Caco-2 (cell line): Measurements from ENCODE around the gene BCO2. TPM values are rescaled to one million over a fixed set of nuclear protein-coding genes. Genes with fewer than 3 reads are reported as not detected.

Experiments used
- BruUV-seq: library from RNA; stranded (reverse); fragments of 400-500 nt; replicated peaks from 2 replicates; lab custom pipeline; 2021; lab: Mats Ljungman, UMichigan
- CTCF ChIA-PET: fragments of 300-600 bp; sonication (Branson Sonifier 250); formaldehyde crosslinking; loops from one replicate; lab custom pipeline; 2022; ENCODE audit warnings: antibody characterized with exemption; lab: Charles Lee
- POLR2A ChIA-PET: fragments of 300-600 bp; sonication (Branson Sonifier 250); formaldehyde crosslinking; loops from one replicate; lab custom pipeline; 2022; ENCODE audit warnings: antibody characterized with exemption; lab: Charles Lee
- DNase-seq, 2 experiments: peaks; one replicate each; pipeline versions ENCODE4 v3.0.0 to v3.0.0-alpha.2; 2020 to 2022
- H3K27me3 ChIP-seq: replicated peaks from 2 replicates; pipeline ENCODE4 v1.6.0; 2011; ENCODE audit warnings: low read length; ENCODE audit not compliant: control insufficient read depth, insufficient read depth
- H3K36me3 ChIP-seq: 2 replicates; pipeline ENCODE4 v1.5.1; 2011; ENCODE audit warnings: low read length; ENCODE audit not compliant: control insufficient read depth, insufficient read depth
- H3K4me1 ChIP-seq: fragments of 250-450 bp; sonication (Bioruptor Pico); 2 replicates; pipeline ENCODE4 v1.5.1; 2020; ENCODE audit warnings: mild to moderate bottlenecking
- H3K4me3 ChIP-seq: 2 replicates; pipeline ENCODE4 v1.5.1; 2011; ENCODE audit warnings: low read depth, mild to moderate bottlenecking, control low read depth, low read length
- H3K9me3 ChIP-seq: fragments of 250-450 bp; sonication (Bioruptor Pico); 2 replicates; pipeline ENCODE4 v1.5.1; 2020; ENCODE audit warnings: mild to moderate bottlenecking, moderate library complexity
- H3K27ac Mint-ChIP-seq: one replicate; pipeline ENCODE4 v1.8.0; 2022; ENCODE audit warnings: mixed read lengths; ENCODE audit not compliant: unreplicated experiment
- H3K27me3 Mint-ChIP-seq: one replicate; pipeline ENCODE4 v1.8.0; 2022; ENCODE audit warnings: mixed read lengths; ENCODE audit not compliant: insufficient read depth, unreplicated experiment
- H3K36me3 Mint-ChIP-seq: one replicate; pipeline ENCODE4 v1.8.0; 2022; ENCODE audit warnings: mild to moderate bottlenecking, mixed read lengths; ENCODE audit not compliant: insufficient read depth, unreplicated experiment
- H3K4me1 Mint-ChIP-seq: one replicate; pipeline ENCODE4 v1.8.0; 2022; ENCODE audit warnings: low read depth, mixed read lengths; ENCODE audit not compliant: unreplicated experiment
- H3K4me3 Mint-ChIP-seq: one replicate; pipeline ENCODE4 v1.8.0; 2022; ENCODE audit warnings: mild to moderate bottlenecking, moderate library complexity, mixed read lengths; ENCODE audit not compliant: unreplicated experiment
- H3K9me3 Mint-ChIP-seq: one replicate; pipeline ENCODE4 v1.8.0; 2022; ENCODE audit warnings: mixed read lengths; ENCODE audit not compliant: unreplicated experiment
- intact Hi-C: fragments of 100-400 bp; cut with micrococcal nuclease; formaldehyde crosslinking; loops from one replicate; pipeline ENCODE4 v1.10.0; 2022; ENCODE audit not compliant: unreplicated experiment
- total RNA-seq: library from RNA; stranded (reverse); gene quantifications from 2 replicates; pipeline ENCODE4 v1.2.3, GENCODE V29; 2022
- TF ChIP-seq, protein P1 (sequence below), 2 experiments: fragments of 200-600 bp in 1 of 2; IDR thresholded peaks; 1 replicate in 1 of 2; 2 replicates in 1 of 2; pipeline versions ENCODE4 v1.5.1 to v1.8.0; 2011 to 2022; ENCODE audit warnings: antibody characterized with exemption in 1 of 2, control low read depth in 1 of 2, inconsistent platforms in 1 of 2, low read depth in 1 of 2, low read length in 1 of 2, mild to moderate bottlenecking in 1 of 2, moderate library complexity in 1 of 2; ENCODE audit not compliant: insufficient read depth in 1 of 2, severe bottlenecking in 1 of 2, unreplicated experiment in 1 of 2

BCO2 gene
- total RNA-seq, 1 experiment from 2014 or later: 2.2 TPM

DNA sequence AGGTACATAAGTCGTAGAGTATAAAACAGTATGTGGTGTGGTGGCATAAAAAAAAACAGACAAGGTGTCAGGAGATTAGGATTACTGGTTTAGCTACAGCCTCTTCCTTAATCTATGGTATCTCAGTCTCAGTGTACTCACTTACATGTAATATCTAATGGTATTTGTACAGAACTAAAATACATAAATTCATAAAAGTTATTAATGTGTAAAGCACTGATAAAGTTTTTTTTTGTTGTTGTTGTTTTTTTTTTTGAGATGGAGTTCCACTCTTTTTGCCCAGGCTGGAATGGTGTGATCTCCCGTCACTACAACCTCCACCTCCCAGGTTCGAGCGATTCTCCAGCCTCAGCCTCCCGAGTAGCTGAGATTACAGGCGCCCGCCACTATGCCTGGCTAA, 53.8 kb downstream of the BCO2 start:
- H3K9me3 Mint-ChIP-seq: no peaks in the 10 kb centered on the region
- peaks cover 16% of the 10 kb centered on the region for H3K4me1 Mint-ChIP-seq
- TF ChIP-seq, protein P1, sequence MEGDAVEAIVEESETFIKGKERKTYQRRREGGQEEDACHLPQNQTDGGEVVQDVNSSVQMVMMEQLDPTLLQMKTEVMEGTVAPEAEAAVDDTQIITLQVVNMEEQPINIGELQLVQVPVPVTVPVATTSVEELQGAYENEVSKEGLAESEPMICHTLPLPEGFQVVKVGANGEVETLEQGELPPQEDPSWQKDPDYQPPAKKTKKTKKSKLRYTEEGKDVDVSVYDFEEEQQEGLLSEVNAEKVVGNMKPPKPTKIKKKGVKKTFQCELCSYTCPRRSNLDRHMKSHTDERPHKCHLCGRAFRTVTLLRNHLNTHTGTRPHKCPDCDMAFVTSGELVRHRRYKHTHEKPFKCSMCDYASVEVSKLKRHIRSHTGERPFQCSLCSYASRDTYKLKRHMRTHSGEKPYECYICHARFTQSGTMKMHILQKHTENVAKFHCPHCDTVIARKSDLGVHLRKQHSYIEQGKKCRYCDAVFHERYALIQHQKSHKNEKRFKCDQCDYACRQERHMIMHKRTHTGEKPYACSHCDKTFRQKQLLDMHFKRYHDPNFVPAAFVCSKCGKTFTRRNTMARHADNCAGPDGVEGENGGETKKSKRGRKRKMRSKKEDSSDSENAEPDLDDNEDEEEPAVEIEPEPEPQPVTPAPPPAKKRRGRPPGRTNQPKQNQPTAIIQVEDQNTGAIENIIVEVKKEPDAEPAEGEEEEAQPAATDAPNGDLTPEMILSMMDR (IDR thresholded peaks at IDR 0.05; ENCODE audit: insufficient read depth in 1 of 2, low read depth in 1 of 2, low read length in 1 of 2, severe bottlenecking in 1 of 2, unreplicated experiment in 1 of 2): no peak
- CTCF ChIA-PET: interaction anchor here (1.5 kb wide), 1 partner anchor 51 kb away, joined by 4 read pairs; no protein-coding TSS in a partner anchor
- peaks cover 68% of the 10 kb centered on the region for H3K36me3 Mint-ChIP-seq
- DNase-seq: no peak
- H3K36me3 ChIP-seq: peaks cover 3% of the 10 kb centered on the region; the same call in 1 of the 2 replicates
- H3K27ac Mint-ChIP-seq: no peak overlapping the region
- peaks cover 11% of the 10 kb centered on the region; the same call in 1 of the 2 replicates for H3K4me1 ChIP-seq
- no TSS peak for BruUV-seq
- H3K9me3 ChIP-seq: no peaks in the 10 kb centered on the region
- intact Hi-C loops: no loop called here
- no peaks in the 10 kb centered on the region for H3K27me3 ChIP-seq
- H3K27me3 Mint-ChIP-seq: no peaks in the 10 kb centered on the region
- H3K4me3 Mint-ChIP-seq: no peak overlapping the region
- no peak overlapping the region for H3K4me3 ChIP-seq
- POLR2A ChIA-PET: no interaction called here

DNA sequence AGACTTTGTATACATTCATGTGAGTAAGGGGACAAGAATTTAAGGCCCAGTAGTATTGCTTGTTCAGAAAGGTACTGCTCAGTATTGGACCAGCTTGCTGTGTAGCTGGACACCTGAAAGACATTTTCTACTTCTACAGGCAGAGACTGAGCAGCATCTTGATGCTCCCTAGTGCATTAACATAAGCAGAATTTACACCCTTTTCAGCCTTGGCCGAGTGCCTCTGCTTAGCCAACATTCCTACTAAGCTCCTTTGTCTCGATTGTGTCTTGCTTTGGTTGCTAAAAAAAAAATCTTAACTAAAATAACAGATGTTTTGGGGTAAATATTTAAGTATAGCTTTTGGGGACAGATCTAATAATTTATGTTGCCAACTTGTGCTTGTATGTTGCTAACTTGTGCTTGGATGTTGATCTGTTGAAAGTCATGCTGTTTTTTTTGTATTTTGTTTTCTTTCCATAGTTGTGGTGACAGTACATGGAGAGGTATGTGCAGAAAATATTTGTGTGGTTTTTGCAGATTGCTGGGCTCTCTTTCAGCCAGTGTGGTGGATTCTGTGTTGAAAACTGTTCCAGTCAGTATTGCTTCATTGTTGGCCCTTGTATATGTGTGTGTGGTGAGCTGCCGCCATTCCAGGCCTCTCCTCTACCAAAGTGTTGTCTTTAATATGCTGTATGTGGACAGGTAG, 54.6 kb downstream of the BCO2 start:
- POLR2A ChIA-PET: no interaction called here

DNA sequence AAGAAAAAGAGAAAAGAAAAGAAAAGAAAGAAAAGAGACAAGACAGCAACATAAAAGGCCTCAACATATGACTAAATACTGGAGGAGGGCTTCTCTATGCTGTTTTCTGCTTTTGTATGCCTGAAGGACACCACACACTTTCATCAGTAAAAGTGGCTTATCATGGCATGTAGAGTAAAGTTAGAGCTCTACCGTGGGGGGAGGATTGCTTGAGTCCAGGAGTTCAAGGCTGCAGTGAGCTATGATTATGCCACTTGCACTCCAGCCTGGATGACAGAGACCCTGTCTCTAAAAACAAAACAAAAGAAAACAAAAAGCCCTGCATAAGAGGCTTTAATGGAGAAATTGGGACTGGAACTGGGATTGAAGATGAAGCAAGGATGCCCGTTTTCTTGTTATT, 56.6 kb downstream of the BCO2 start:
- peaks cover 6% of the 10 kb centered on the region; the same call in 1 of the 2 replicates for H3K36me3 ChIP-seq
- Mint-ChIP-seq H3K27me3 (no peaks in the 10 kb centered on the region), H3K4me3 (no peak overlapping the region), H3K9me3 (no peaks in the 10 kb centered on the region), H3K27ac (no peak overlapping the region), H3K36me3 (peaks cover 82% of the 10 kb centered on the region), H3K4me1 (peaks cover 22% of the 10 kb centered on the region)
- BruUV-seq: no TSS peak
- ChIA-PET POLR2A (no interaction called here), CTCF (interaction anchor here (1.5 kb wide), 1 partner anchor 48 kb away, joined by 17 read pairs; no protein-coding TSS in a partner anchor)
- peaks cover 11% of the 10 kb centered on the region; the same call in 1 of the 2 replicates for H3K4me1 ChIP-seq
- H3K9me3 ChIP-seq: no peaks in the 10 kb centered on the region
- TF ChIP-seq, protein P1 (IDR thresholded peaks at IDR 0.05; ENCODE audit: insufficient read depth in 1 of 2, low read depth in 1 of 2, low read length in 1 of 2, severe bottlenecking in 1 of 2, unreplicated experiment in 1 of 2): no peak
- H3K4me3 ChIP-seq: no peak overlapping the region
- H3K27me3 ChIP-seq: no peaks in the 10 kb centered on the region
- DNase-seq: no peak
- intact Hi-C loops: no loop called here

More for the DNA sequence above, 54.6 kb downstream of the BCO2 start:
- no peaks in the 10 kb centered on the region for H3K27me3 ChIP-seq
- H3K36me3 Mint-ChIP-seq: peaks cover 73% of the 10 kb centered on the region
- H3K4me1 Mint-ChIP-seq: peaks cover 16% of the 10 kb centered on the region
- no peak for DNase-seq
- intact Hi-C loops: no loop called here
- no peak overlapping the region for H3K4me3 ChIP-seq
- peaks cover 3% of the 10 kb centered on the region; the same call in 1 of the 2 replicates for H3K36me3 ChIP-seq
- CTCF ChIA-PET: interaction anchor here (1.5 kb wide), 1 partner anchor 50 kb away, joined by 4 read pairs; no protein-coding TSS in a partner anchor
- no peaks in the 10 kb centered on the region for H3K9me3 ChIP-seq
- no peaks in the 10 kb centered on the region for H3K9me3 Mint-ChIP-seq
- peaks cover 11% of the 10 kb centered on the region; the same call in 1 of the 2 replicates for H3K4me1 ChIP-seq
- H3K4me3 Mint-ChIP-seq: no peak overlapping the region
- TF ChIP-seq, protein P1 (IDR thresholded peaks at IDR 0.05; ENCODE audit: insufficient read depth in 1 of 2, low read depth in 1 of 2, low read length in 1 of 2, severe bottlenecking in 1 of 2, unreplicated experiment in 1 of 2): no peak
- no TSS peak for BruUV-seq
- H3K27me3 Mint-ChIP-seq: no peaks in the 10 kb centered on the region
- no peak overlapping the region for H3K27ac Mint-ChIP-seq
